ENCODE measurements around the gene GCNT4. TPM values are rescaled to one million over a fixed set of nuclear protein-coding genes. Genes with fewer than 3 reads are reported as not detected.

The GCNT4 gene
- total and polyA plus RNA-seq, 8 donors = 1.5 to 6.4 (median 2.8) TPM

DNA sequence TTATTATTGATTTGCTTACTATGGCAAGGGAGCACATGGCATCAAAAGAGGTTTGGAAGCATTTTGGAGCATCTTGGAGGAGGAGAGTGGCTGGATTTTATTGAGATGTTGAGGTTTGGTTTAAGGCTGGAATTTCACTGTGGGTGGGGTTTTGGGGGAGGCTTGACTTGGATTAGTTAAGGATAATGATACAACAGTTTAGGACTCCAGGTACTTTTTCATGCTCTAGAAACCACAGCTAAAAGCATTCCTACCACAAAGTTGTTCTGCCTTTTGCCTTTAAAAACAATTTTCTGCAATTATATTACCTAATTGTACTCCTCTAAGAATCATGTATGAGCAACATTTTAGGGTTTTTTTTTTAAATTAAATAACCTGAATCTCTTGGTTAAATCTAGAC, 5.0 kb downstream of the GCNT4 start:
- Histone ChIP-seq H3K9me3 (no peaks in the 10 kb centered on the region), H3K36me3 (peaks cover 0 to 5% (median 0%) of the 10 kb centered on the region in 3 donors), H3K4me1 (peaks cover 0 to 20% (median 15%) of the 10 kb centered on the region in 3 donors), H3K27me3 (no peaks in the 10 kb centered on the region), H3K4me3 (no peak overlapping the region), H3K27ac (no peak overlapping the region)
- intact Hi-C loops (cut with DNase I) = loop anchor here in 1 of 3 donors (10.0 kb wide), 1 partner anchor 103 kb away; no protein-coding TSS in a partner anchor
- no peak for DNase-seq
- TF ChIP-seq, protein P1, sequence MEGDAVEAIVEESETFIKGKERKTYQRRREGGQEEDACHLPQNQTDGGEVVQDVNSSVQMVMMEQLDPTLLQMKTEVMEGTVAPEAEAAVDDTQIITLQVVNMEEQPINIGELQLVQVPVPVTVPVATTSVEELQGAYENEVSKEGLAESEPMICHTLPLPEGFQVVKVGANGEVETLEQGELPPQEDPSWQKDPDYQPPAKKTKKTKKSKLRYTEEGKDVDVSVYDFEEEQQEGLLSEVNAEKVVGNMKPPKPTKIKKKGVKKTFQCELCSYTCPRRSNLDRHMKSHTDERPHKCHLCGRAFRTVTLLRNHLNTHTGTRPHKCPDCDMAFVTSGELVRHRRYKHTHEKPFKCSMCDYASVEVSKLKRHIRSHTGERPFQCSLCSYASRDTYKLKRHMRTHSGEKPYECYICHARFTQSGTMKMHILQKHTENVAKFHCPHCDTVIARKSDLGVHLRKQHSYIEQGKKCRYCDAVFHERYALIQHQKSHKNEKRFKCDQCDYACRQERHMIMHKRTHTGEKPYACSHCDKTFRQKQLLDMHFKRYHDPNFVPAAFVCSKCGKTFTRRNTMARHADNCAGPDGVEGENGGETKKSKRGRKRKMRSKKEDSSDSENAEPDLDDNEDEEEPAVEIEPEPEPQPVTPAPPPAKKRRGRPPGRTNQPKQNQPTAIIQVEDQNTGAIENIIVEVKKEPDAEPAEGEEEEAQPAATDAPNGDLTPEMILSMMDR (IDR thresholded peaks at IDR 0.05) = no peak
- ATAC-seq = no peak
- no peak for FAIRE-seq

DNA sequence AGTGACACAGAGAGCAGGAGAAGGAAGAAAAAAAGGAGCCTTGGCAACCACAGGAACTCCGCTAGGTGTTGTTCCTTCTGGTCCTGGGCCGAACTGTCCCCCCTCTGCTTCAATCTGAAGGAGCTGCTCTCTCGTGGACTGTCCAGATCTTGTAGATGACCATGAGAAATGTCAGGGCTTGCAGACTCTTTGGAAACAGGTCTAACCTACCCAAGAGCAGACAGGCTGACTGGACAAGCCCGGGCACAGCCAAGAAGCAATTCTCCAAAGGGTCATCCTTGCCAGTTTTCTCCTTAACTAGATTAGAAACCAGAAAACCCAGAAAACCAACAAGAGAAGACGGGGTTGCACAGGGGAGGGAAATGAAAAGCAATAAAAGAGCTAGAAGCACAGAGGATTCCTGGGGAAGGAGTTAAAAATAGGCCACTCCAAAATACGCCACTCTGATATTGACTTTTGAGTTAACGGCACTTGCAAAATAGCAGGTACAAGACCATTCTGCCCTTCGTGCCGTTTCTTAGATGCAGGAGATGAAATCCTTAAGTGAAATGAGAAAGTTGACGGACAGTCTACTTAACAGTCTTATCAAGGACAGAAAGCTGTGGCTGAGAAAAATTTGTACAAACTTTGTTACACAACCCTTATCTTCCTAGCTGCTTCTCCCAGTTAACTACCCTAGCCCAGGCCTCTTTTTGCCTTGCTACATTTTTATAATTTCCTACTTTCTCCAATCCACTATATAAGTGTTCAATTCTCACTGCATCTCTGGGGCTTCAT, 5.8 kb downstream of the GCNT4 start:
- H3K9me3 ChIP-seq = no peaks in the 10 kb centered on the region
- H3K36me3 ChIP-seq = peaks cover 0 to 5% (median 0%) of the 10 kb centered on the region in 3 donors
- peaks cover 0 to 19% (median 9%) of the 10 kb centered on the region in 3 donors for H3K4me1 ChIP-seq
- 42 to 44% methylated on average over 10 of the region's 10 CpGs for WGBS, 2 donors
- DNase-seq (no peak), FAIRE-seq (no peak), ATAC-seq (peak in 2 of 4 donors; percentile 11 to 29)
- H3K27me3 ChIP-seq = no peaks in the 10 kb centered on the region
- intact Hi-C loops (cut with DNase I) = loop anchor here in 1 of 3 donors (10.0 kb wide), 1 partner anchor 102 kb away; no protein-coding TSS in a partner anchor
- TF ChIP-seq, protein P1 (IDR thresholded peaks at IDR 0.05) = no peak
- no peak overlapping the region for H3K4me3 ChIP-seq
- no peak overlapping the region for H3K27ac ChIP-seq

DNA sequence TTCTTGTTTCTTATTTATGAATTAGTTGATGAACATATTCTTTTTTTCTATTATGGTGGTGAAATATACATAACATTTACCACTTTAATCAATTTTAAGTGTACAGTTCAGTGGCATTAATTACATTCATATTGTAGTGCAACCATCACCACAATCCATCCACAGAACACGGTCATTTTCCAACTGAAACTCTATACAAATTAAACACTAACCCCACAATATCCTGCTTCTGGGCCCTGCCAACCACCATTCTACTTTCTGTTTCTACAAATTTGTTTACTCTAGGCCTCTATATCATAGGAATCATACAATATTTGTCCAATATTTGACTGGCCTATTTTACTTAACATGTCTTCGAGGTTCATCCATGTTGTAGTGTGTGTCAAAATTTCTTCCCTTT, 7.3 kb downstream of the GCNT4 start:
- Histone ChIP-seq H3K4me1 (peaks cover 0 to 13% (median 3%) of the 10 kb centered on the region in 3 donors), H3K4me3 (no peak overlapping the region), H3K36me3 (peaks cover 0 to 5% (median 0%) of the 10 kb centered on the region in 3 donors), H3K27ac (no peak overlapping the region), H3K9me3 (no peaks in the 10 kb centered on the region), H3K27me3 (no peaks in the 10 kb centered on the region)
- TF ChIP-seq, protein P1 (IDR thresholded peaks at IDR 0.05) = no peak
- 93% methylated on average over 2 of the region's 2 CpGs for WGBS, 2 donors
- ATAC-seq = no peak
- intact Hi-C loops (cut with DNase I) = loop anchor here in 1 of 3 donors (10.0 kb wide), 1 partner anchor 100 kb away; no protein-coding TSS in a partner anchor
- DNase-seq = no peak
- FAIRE-seq = no peak

DNA sequence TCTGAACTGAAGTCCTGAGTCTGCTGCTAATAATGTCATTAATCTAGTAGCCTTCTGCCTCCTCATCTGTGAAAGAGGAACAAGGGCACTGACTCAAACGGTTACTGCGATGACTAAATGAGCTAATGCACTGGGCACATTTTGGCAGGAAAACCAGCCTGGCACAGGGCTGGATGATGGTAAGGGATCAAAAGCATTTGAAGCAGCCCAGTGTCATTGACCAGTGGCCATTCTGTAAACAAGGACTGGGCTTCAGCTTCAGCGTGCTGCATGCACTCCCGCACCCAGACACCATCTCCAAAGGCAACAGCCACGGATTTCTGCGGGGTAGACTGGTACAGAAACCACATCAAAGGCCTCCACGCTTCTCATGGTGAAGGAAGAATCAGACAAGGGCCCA, 8.0 kb downstream of the GCNT4 start:
- ATAC-seq (peak in 3 of 4 donors; percentile 6 to 72 (median 45)), DNase-seq (no peak), FAIRE-seq (no peak)
- no peaks in the 10 kb centered on the region for H3K9me3 ChIP-seq
- H3K4me1 ChIP-seq = peaks cover 0 to 6% (median 3%) of the 10 kb centered on the region in 3 donors
- intact Hi-C loops (cut with DNase I) = loop anchor here in 1 of 3 donors (10.0 kb wide), 1 partner anchor 100 kb away; no protein-coding TSS in a partner anchor
- no peaks in the 10 kb centered on the region for H3K27me3 ChIP-seq
- TF ChIP-seq, protein P1 (IDR thresholded peaks at IDR 0.05) = no peak
- H3K27ac ChIP-seq = no peak overlapping the region
- H3K4me3 ChIP-seq = no peak overlapping the region
- peaks cover 0 to 5% (median 0%) of the 10 kb centered on the region in 3 donors for H3K36me3 ChIP-seq
- 78 to 80% methylated on average over 7 of the region's 7 CpGs for WGBS, 2 donors

Measured in pancreas (tissue), 10 donors.